ENCODE results near the gene SERPINA3. TPM values are rescaled to one million over a fixed set of nuclear protein-coding genes. Genes with fewer than 3 reads are reported as not detected.

SERPINA3 gene
- total and polyA plus RNA-seq, 2 of the 8 experiments (the other 6 are each of a cell fraction or from before 2014, with no cell fraction given): not detected

DNA sequence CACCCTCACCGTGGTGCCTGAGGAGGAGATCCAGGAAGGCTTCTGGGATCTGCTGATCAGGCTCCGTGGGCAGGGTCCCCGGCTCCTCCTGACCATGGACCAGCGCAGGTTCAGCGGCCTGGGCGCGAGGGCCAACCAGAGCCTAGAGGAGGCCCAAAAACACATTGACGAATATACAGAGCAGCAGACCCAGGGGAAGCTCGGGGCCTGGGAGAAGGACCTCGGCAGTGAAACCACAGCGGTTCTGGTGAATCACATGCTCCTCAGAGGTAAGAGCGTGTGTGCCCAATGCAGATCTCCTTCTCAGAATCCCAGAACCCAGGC is 29.4 kb downstream of the SERPINA3 start (continued):
- TF ChIP-seq PHF8 (conservative IDR thresholded peaks at IDR 0.05; ENCODE audit: low read depth, low read length) (no peak), EZH2 (IDR thresholded peaks at IDR 0.05; ENCODE audit: low read depth, low read length, severe bottlenecking) (no peak), GABPA (IDR thresholded peaks at IDR 0.05; ENCODE audit: borderline replicate concordance, insufficient read depth, low read length) (no peak)
- TF ChIP-seq, protein P1, sequence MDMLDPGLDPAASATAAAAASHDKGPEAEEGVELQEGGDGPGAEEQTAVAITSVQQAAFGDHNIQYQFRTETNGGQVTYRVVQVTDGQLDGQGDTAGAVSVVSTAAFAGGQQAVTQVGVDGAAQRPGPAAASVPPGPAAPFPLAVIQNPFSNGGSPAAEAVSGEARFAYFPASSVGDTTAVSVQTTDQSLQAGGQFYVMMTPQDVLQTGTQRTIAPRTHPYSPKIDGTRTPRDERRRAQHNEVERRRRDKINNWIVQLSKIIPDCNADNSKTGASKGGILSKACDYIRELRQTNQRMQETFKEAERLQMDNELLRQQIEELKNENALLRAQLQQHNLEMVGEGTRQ (IDR thresholded peaks at IDR 0.05; ENCODE audit: low read length): no peak
